ENCODE data around the gene CD163L1.

Gene CD163L1

DNA sequence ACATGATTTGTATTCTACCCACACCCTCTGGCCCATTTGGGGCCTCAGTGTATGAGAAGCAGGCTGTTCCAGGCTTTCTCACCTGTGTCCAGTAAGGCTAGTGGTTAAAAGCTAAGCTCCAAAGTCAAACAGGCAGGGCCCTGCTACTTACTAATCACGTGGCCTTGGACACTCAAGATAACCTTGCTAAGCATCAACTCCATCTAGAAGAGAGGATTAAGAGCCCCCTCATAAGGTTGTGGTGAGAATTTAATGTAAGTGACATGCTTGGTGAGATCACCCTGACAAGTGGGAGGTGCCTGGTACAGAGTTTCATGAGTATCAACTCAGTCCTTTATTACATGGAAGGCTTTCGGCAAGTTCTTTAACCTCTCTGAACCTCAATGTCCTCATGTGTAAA is 122.3 kb downstream of the CD163L1 start:
- DNase-seq: no peak

DNA sequence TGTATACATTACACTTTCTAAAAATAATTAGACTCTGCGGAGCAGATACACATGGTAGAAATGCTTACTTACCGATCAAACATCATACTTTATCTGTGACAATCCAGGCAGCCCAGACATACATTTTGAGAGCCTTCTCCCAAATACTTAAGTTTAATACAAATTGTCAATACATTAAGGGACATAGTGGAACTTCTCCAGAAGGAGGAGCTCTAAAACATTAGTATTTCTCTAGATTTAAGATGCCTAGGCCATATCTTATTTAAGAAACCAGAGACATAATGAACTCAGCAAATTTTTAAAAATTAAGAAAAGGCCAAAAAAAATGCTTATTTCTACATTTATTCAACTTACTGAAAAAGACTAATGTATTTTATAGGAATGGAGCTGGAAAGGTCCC is 124.0 kb downstream of the CD163L1 start:
- no peak for DNase-seq

GRCh38 chr12:7310070-7310469 is 133.9 kb downstream of the CD163L1 start:
- no peak for DNase-seq
